T-helper 1 cell treated with Interleukin-12 subunit alpha and Interleukin-12 subunit beta and Interleukin-4 antibody, amounts not matched to agents 30 ng/mL and 1 ng/mL, for 36 hours (primary cell): ENCODE data around the gene OPTC. TPM values are rescaled to one million over a fixed set of nuclear protein-coding genes. Genes with fewer than 3 reads are reported as not detected.
"Not testable (repeated sequence)": the region's sequence is repeated elsewhere in the genome, so short reads cannot be mapped to it uniquely, and the experiment has no call there.

Source experiments
- intact Hi-C: fragments of 100-400 bp; cut with micrococcal nuclease; formaldehyde crosslinking; loops from one replicate; pipeline ENCODE4 v1.15.1; 2024
- total RNA-seq: library from RNA; stranded (reverse); gene quantifications from 2 replicates; pipeline ENCODE4 v1.2.3, GENCODE V29; 2022

The OPTC gene
- total RNA-seq, 1 donor from 2014 or later: not detected

DNA sequence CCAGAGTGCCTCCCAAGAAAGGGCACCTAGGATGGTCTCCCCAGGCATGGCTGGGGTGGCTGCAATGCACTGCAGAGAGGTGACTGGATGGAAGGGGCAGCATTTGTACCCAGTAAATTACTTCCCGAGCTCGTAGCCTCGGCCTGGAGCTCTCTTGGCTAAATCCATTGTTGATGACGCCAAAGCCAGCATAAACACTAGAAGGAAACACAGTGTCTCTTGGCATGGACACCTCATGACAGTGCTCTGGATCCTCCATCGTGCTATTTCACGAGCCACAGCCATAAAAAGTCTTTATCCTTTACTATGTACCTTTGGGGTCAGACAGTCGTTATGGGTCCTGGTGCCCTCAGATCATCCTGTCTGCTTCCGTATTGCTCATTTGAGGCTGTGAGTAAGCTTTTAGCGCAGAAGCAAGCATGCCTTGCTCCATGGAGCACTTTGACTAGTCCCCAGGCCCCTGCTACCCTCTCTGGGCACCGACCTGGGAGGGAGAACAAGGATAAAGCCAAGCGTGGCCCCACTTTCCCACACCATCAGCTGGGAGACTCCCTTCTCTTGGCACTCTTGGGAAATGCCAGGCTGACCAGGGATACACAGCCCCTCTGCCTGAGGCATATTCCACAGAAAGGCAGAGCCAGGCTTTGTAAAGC lies 28.7 kb upstream of the OPTC start:
- intact Hi-C loops: no loop called here

DNA sequence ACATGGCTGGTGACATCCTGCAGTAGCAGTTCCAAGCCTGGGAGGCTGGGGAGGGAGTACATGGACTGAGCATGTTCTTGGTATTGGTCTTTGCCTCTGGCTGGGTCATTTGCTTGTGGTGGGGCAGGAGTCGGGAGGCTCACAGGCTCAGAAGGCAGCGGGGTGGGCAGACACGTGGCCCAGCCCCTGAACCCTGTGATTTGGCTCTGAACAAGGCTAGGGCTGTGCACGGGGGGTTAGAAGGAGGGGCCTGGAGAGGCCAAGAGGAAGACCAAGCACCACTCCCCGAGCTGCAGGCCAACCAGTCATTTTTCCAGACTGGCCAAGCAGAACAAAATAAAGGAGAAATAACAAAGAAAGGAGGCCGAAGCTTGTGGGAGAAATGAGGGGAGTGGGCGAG lies 28.0 kb upstream of the OPTC start:
- intact Hi-C loops: no loop called here

DNA sequence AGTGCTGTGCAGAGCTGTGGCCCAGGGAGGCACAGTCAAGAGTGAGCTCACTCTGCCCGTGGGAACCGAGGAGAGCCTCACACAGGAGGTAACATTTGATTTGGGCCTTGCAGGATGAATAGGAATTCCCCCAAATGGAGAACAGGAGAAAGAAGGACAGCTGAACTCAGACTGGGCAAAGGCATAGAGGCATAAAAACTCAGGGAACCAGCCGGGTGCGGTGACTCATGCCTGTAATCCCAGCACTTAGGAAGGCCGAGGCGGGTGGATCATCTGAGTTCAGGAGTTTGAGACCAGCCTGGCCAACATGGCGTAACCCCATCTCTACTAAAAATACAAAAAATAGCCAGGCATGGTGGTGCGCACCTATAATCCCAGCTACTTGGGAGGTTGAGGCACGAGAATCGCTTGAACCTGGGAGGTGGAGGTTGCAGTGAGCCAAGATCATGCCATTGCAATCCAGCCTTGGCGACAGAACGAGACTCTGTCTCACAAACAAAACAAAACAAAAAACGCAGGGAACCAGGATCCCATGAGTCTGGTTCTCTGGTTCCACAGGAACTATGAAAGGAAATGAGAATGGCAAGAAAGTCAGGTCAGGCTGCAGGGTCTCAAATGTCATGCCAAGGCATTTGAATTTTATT lies 26.9 kb upstream of the OPTC start:
- intact Hi-C loops: not testable (repeated sequence)

DNA sequence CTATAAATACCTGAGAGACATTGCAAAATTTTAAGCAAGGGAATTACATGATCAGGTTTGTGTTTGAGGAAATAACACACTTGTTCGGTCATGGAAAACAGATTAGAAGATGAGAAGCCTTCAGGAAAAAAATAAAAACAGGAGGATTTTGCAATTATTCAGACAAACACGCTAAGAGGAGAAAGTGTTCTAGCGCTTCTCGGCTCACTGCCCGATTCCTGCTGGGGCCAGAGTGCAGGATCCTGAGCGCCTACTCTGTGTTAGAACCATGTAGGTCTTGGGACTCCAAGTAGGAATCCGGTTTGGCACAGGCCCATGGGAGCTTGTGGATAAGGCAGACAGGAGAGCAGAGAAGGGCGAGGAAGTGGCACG lies 26.4 kb upstream of the OPTC start:
- intact Hi-C loops: no loop called here

DNA sequence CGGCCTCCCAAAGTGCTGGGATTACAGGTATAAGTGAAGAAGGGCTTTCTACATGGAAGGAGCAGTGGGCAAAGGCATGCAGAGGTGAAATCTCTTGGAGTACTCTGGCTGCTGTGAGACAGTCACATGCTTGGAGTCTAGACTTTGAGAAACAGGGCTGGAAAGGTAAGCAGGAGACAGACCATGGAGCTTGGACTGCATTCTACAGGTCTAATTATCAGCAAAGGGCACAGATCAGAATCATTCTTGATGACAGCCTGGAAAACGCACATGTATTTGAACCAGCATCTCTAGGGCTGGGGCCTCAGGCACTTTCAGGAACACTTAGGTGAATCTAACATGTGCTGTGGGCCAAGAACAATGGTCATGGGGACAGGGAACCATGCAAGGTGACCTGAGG lies 25.6 kb upstream of the OPTC start:
- intact Hi-C loops: no loop called here

DNA sequence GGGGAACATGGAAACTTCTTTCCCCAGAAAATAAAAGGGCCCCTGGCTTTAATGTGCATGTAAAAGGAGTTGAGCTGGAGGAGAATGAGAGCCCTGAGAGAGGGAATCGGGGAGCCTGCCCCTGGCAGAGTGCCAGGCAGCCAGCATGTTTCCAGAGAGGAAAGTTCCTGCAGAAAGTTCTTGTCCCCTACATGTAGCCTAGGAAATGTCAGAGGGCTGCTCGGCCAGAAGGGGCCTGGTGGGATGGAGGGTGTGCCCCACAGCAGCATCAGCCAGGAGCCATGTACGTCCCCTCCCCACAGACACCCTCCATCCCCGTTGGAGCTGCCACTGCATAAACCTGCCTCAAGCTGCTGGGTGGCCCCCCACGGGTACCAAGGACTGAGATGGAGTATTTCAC lies 23.7 kb upstream of the OPTC start:
- intact Hi-C loops: no loop called here

DNA sequence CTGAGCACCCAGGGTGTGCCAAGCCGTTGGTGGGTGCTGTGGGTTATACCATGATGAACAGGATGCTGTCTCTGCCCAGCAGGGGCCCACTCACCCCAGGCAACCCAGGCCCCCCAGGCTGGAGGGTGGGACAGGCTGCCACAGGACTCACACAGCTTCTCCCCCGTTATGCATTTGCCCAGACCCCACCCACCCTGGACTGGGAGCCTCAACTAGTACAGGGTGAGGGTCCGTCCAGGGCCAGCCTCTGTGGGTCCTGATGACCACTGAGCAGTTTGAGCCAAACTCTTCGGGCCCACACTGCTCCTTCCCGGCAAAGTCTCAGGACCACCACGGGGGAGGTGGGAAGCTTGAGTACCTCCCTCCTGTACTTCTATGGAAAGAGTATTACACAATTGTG lies 22.1 kb upstream of the OPTC start:
- intact Hi-C loops: no loop called here

DNA sequence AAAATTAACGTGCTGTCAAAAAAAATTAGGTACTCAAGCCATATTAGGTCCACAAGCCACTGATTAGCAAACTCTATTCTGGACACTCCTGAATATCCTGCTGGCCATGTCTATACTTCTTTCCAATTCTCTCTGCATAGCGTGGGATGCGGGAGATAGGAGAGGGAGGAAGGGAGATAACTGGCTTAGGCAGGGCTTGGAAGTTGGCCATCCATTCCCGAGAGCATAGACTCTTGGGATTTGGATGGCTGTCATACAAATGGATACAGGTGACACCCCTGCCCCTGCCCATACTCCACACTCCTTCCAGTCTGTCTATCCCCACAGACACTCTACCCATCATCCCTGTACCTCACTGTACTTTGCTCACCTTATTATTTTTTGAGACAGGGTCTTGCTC lies 20.7 kb upstream of the OPTC start:
- intact Hi-C loops: no loop called here

DNA sequence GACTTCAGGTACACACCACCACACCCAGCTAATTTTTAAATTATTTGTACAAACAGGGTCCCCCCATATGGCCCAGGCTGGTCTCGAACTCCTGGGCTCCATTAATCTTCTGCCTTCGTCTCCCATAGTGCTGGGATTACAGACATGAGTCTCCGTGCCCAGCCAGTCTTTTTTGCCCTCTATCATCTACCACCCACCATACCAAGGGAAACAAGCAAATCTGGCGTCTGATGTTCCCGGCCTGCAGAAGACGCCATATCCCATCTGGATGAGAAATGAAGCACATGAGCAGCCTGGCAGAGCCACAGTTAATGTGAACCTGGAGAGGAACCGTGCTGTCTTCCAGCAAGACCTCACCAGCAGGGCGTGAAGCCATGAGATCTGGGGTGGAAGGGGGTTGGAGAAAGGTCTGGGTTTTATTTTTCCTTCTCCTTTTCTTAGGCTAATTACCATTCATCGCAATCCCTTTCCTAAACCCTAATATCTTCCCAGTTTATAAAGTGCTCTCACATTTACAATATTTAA lies 20.1 kb upstream of the OPTC start:
- intact Hi-C loops: no loop called here

DNA sequence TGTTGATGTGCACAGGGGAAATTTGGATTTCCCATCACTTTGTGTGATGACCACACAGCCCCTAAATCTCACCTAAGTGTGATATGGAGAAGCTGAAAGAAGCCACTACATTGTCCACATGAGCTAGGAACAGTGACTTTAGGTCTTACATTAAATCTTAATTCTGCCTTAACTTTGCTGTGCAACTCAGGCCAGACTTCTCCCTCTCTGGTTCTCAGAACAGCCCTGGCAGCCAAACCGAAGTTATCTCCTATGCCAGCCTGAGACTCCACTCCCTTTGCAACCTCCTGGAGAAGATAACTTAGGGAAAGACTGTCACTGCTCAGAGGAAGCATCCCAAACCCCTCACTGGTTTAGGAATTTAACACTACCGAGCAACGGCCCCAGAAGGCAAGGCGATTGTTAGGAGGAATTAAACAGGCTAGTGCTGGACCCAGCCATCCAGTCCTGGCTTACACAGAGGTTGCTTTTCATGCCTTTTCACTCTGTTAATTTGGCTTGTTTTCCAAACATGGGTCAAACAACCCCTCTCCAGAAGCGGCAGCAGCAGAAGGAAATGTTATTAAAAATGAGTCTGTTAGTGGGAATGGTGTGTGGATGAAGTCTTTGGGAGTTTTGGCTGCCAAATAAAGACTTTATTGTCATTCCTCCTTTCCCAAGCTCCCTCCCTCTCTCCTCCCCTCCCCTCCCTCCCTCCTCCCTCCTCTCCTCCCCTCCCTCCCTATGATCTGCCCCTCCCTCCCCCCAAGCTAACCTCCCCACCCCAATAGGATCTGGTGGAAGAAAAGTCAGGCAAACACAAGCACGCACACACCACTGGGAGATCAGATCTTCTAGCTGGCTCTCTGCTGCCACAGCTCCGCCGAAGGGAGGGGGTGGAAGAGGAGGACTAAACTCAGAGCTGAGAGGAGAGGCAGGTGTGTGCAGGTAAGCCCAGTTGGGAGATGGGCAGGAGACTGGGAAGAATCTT lies 18.7 kb upstream of the OPTC start, which contains the start of gene PRELP:
Gene PRELP (plus strand): TSS at position 795 of the 970 bp plus-strand sequence. CDS start 7,379 bp downstream, outside the sequence.
- intact Hi-C loops: no loop called here

DNA sequence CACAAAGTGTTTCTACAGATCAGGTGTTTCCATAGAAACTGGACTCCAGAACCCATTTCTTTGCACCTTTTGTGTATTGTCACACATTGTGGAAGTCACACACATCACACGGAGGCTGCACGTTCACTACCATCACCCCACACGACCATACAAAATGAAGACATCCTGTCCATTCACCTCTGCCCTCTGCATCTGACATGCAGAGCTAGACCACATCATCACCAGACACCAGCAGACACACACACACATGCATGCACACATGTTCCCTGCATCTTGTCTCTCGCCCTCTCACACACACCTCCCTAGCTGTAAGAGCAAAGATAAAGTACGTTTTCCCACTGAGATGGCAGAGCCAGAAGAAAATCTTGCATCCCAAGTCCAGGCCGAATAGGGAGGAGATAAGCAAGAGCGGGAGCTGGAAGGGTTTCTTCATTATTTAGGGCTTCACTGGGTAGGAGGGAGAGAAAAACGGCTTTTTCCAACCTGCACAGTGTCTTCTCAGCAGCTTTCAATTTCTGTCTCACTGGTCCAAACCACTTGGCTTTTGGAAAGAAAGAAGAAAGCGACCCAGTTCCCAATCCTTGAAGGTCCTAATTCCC lies 17.6 kb upstream of the OPTC start:
- intact Hi-C loops: no loop called here

DNA sequence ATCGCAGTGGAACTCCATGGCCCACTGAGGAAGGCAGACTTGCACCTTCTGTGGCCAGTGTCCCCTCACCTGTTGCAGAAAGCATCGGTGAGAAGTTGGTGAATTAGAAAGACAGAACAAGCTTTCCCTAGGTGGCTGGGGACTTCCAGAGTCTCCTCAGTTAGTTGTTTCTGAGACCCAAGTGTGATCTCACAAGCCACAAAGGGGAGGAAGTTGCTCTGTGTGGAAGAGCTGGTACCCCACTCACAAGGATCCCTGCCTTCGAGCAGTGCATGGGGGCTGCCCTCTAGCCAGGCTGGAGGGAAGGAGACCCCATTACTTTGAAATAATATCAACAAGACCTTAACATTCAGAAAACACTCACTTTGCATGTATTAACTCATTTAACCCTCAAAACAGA lies 16.2 kb upstream of the OPTC start:
- intact Hi-C loops: no loop called here

DNA sequence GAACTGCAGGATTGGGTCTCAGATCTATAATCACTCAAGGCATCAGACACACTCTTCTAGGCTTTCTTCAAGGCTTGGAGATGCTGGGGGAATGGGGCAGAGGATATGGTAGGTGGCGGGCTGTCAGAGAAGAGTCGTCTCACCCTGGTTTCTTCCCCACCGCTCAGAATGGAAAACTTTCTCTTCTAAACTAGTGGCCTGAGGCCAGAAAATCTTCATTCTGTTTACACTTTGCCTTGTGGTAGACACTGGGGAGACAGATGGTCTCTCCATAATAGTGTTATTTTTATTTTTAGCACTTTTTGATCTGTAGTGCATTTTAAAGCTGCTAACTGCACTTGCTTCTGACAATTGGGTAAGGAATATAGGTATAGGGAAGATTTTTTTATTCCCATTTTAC lies 15.7 kb upstream of the OPTC start:
- intact Hi-C loops: no loop called here

DNA sequence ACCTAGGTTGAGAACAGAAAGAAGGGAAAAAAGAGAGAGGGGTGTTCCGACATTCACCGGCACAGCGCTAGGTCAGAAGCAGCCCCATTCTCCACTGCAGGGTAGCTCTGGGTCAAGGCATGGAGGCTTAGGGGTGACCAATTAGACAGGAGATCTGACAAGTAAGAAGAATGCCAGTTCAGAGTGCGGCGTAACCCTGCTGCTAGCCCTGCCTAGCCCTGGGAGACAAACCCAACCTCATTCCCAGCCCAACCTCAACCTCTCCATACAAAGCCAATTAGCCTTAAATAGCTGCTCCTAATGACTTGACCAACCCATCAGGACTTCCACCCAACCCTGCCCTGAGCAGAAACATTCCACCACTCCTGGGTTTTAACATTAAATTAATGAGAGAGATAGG lies 15.0 kb upstream of the OPTC start:
- intact Hi-C loops: no loop called here

DNA sequence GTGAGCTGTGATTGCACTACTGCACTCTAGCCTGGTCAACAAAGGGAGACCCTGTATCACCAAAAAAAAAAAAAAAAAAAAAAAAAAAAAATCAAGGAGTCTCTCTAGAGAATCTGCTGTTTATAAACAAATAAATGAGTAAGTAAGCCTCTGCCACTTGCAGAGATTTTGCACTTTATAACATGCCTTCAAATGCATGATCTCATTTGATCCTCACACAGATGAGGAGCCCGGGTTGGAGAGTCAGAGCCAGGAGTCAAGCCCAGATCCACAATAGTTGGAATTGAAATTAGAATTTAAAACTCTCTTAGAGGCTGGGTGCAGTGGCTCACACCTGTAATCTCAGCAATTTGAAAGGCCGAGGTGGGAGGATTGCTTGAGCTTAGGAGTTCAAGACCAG lies 14.3 kb upstream of the OPTC start:
- intact Hi-C loops: no loop called here

DNA sequence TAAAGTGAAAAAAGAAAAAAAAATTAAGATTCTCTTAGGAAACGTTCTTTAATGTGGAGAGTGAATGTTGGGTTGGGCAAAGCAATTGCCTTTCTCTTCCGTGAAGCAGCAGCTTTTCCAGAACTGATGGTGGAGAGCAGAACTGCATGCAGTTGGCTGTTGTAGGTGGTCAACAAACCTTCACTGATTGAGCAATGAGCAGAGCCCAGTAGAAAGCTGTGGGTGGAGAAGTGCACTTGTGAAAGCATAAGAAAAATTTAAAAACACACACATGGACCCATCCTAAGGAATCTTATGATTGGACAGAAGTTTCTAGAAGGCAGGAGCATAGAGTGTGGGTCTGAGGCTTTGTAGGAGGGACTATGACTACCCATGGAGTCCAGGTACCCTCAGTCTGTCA lies 13.9 kb upstream of the OPTC start:
- intact Hi-C loops: no loop called here

DNA sequence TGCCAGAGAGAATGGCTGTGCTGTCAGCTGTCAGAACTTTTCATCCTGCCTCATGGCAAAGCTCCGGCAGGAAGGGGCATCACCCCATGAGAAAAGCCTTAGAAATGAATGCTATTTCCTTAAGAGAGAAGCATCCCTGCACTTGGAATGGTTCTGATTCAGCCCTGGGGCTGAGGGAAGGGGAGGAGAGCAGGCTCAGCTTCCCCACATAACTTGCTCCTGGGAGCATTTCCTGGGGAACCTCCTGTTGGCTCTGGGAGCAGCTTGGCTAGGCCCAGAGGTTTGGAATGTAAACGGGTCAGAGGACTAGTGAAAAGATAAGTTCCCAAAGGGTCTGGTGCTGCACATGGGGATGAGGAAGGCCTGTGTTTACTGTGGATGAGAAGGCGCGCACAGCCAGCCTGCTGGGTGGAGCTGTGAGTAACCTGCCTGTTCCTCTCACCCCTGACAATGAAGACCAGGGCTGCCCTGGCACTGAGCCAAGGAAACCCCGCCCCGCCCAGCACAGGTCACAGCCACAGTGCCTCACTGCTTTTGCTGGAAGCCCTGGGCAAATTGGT lies 13.3 kb upstream of the OPTC start:
- intact Hi-C loops: no loop called here

DNA sequence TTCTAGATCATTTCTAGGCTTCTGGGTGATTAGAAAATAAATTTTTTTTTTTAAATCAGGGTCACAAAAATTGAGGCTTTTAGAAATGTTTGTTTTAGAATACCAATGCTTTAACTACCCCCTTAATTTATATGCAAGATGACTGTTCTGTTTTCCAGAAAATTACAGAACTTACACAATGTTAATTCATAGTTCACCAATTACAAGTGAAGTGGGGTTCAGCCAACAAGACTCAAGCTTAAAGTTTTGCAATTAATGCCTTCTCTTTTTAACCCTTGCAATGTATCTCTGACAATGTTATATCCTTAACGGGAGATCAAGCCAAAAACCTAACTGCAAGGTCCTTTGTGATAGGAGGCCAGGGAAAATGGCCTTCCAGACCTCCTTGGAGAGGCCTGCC lies 12.8 kb upstream of the OPTC start:
- intact Hi-C loops: no loop called here

DNA sequence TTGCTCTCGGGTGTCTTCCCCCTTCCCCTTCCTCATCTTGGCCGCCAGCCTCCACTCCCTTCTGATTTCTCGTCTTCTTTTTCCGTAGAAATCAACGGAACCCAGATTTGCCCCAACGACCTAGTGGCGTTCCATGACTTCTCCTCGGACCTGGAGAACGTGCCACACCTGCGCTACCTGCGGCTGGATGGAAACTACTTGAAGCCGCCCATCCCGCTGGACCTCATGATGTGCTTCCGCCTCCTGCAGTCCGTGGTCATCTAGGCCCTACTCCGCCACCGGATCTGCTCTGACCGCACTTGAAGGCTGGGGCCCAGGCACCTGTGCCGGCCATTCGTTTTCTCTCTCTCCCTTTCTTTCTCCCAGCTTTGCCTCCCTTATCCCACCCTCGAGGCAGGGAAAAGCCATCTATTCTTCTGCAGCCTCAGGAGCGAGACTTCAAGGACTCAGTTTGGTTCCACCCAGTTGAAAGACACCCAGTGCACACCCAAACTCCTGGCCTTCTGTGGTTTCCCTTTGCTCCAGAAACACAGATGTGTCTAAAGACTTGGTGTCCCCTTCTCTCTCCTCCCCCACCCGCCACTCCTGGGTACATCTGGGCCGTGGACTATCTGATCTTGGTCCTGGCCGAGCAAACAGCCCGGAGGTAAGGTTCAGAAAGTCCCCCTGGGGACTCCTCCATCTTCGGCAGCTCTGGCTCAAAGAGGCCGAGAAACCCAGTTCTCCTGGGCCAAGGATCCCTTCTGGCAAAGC lies 7.2 kb upstream of the OPTC start:
- intact Hi-C loops: loop anchor here (1.0 kb wide), 2 partner anchors 146 to 219 kb away; no protein-coding TSS in a partner anchor

DNA sequence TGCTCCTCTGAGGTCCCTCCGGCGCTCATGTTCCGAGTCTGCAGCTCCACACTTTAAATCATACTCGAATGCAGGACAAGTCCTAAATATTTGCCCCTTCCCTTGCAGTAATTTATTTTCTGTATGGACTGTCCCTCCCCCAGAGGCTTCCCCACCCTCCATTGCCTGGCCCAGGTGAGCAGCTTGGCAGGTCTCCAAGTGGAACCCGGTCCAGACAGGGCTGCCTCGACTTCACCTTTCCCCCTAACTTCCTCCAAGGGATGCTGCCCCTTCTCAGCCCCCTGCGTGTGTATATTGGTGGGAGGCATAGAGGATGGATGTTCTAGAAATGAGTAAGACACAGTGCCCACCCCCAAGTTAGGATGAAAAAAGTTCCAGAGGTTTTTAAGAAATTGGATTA lies 5.4 kb upstream of the OPTC start:
- intact Hi-C loops: no loop called here
